AG04450 (cell line): ENCODE measurements around the gene STEAP3. TPM values are rescaled to one million over a fixed set of nuclear protein-coding genes. Genes with fewer than 3 reads are reported as not detected.

ENCODE experiments used
- CTCF ChIA-PET: fragments of 300-600, 350-600 bp; formaldehyde crosslinking; extraction: SDS; loops from one replicate; lab custom pipeline; 2022; ENCODE audit warnings: antibody characterized with exemption, inconsistent platforms; lab: Charles Lee
- POLR2A ChIA-PET: fragments of 350-600 bp; formaldehyde crosslinking; extraction: SDS; loops from one replicate; lab custom pipeline; 2021; ENCODE audit warnings: antibody characterized with exemption, inconsistent platforms; lab: Yijun Ruan, JAX
- DNase-seq: peaks from one replicate; pipeline ENCODE4 v3.0.0-alpha.2; 2011; ENCODE audit warnings: low read depth, low spot score
- H3K27ac ChIP-seq: one replicate; pipeline ENCODE4 v1.5.1; 2012; ENCODE audit warnings: low read depth, low read length, control low read depth
- H3K27me3 ChIP-seq: one replicate; pipeline ENCODE4 v1.6.0; 2012; ENCODE audit warnings: low read length; ENCODE audit not compliant: control insufficient read depth, insufficient read depth
- H3K4me3 ChIP-seq: 2 replicates; pipeline ENCODE4 v1.5.1; 2011; ENCODE audit warnings: mild to moderate bottlenecking, low read depth, low read length, control low read depth
- H3K9me3 ChIP-seq: 2 replicates; pipeline ENCODE4 v1.5.1; 2012; ENCODE audit warnings: low read length; ENCODE audit not compliant: control insufficient read depth, insufficient read depth
- CTCF ChIP-seq: IDR thresholded peaks from 2 replicates; pipeline ENCODE4 v1.5.1; 2011; ENCODE audit warnings: low read depth, low read length, control low read depth, inconsistent platforms
- polyA plus RNA-seq: library from polyadenylated mRNA; depleted of rRNA; stranded (reverse); fragments of >200 nt; gene quantifications from 2 replicates; pipeline ENCODE4 v1.2.3, GENCODE V29; 2011

The STEAP3 gene
- polyA plus RNA-seq, 1 experiment, result 34.3 TPM

GRCh38 chr2:119177171-119177837 lies 46.3 kb upstream of the STEAP3 start:
- Histone ChIP-seq H3K27ac (no peak overlapping the region), H3K9me3 (no peaks in the 10 kb centered on the region), H3K4me3 (no peak overlapping the region), H3K27me3 (peaks cover 2% of the 10 kb centered on the region)
- POLR2A ChIA-PET, result no interaction called here
- TF ChIP-seq CTCF, result no peak
- CTCF ChIA-PET, result no interaction called here
- DNase-seq, result no peak

- TF ChIP-seq CTCF, result no peak
- H3K27me3 ChIP-seq, result peaks cover 2% of the 10 kb centered on the region
- ChIA-PET POLR2A (no interaction called here), CTCF (no interaction called here)
- H3K4me3 ChIP-seq, result no peak overlapping the region
- DNase-seq, result no peak
- H3K27ac ChIP-seq, result no peak overlapping the region
- no peaks in the 10 kb centered on the region for H3K9me3 ChIP-seq
Measured at GRCh38 chr2:119177838-119178190, 45.8 kb upstream of the STEAP3 start.

GRCh38 chr2:119178776-119179175 lies 44.9 kb upstream of the STEAP3 start:
- H3K4me3 ChIP-seq, result no peak overlapping the region
- no peak overlapping the region for H3K27ac ChIP-seq
- H3K27me3 ChIP-seq, result peaks cover 2% of the 10 kb centered on the region
- POLR2A ChIA-PET, result no interaction called here
- CTCF ChIA-PET, result no interaction called here
- no peak for DNase-seq
- no peak for TF ChIP-seq CTCF
- no peaks in the 10 kb centered on the region for H3K9me3 ChIP-seq

- H3K27me3 ChIP-seq, result peaks cover 2% of the 10 kb centered on the region
- no peak for DNase-seq
- H3K9me3 ChIP-seq, result no peaks in the 10 kb centered on the region
- CTCF ChIA-PET, result interaction anchor here (1.1 kb wide), 1 partner anchor 14 kb away, joined by 3 read pairs; no protein-coding TSS in a partner anchor
- H3K4me3 ChIP-seq, result no peak overlapping the region
- TF ChIP-seq CTCF, result no peak
- H3K27ac ChIP-seq, result no peak overlapping the region
- POLR2A ChIA-PET, result no interaction called here
Measured at GRCh38 chr2:119179202-119179601, 44.4 kb upstream of the STEAP3 start.

- Histone ChIP-seq H3K4me3 (no peak overlapping the region), H3K9me3 (no peaks in the 10 kb centered on the region), H3K27ac (no peak overlapping the region), H3K27me3 (peaks cover 2% of the 10 kb centered on the region)
- no peak for DNase-seq
- CTCF ChIA-PET, result interaction anchor here (0.6 to 1.1 kb wide), 3 partner anchors 13 to 123 kb away, joined by 3 to 4 read pairs (median 3); no protein-coding TSS in a partner anchor
- no peak for TF ChIP-seq CTCF
- POLR2A ChIA-PET, result no interaction called here
Measured at GRCh38 chr2:119179991-119180390, 43.6 kb upstream of the STEAP3 start.
